Upper lobe of right lung (tissue), 1 donor: Measurements from ENCODE around the gene SYT1. TPM values are rescaled to one million over a fixed set of nuclear protein-coding genes. Genes with fewer than 3 reads are reported as not detected.
"Not testable (repeated sequence)": the region's sequence is repeated elsewhere in the genome, so short reads cannot be mapped to it uniquely, and the experiment has no call there.

Experiments
- ATAC-seq: fragments of 200-7000 bp; cut with Tn5 transposase; one replicate; pipeline ENCODE4 v1.9.1; 2020; ENCODE audit warnings: mild to moderate bottlenecking, moderate library complexity
- DNase-seq: peaks from one replicate; pipeline ENCODE4 v3.0.0-alpha.2; 2020
- H3K27ac ChIP-seq: fragments of 200-600 bp; one replicate; pipeline ENCODE4 v1.8.0; 2022
- H3K27me3 ChIP-seq: fragments of 200-600 bp; one replicate; pipeline ENCODE4 v1.8.0; 2022; ENCODE audit warnings: mild to moderate bottlenecking
- H3K36me3 ChIP-seq: fragments of 200-600 bp; one replicate; pipeline ENCODE4 v1.8.0; 2022
- H3K4me1 ChIP-seq: fragments of 200-600 bp; one replicate; pipeline ENCODE4 v1.8.0; 2022
- H3K4me3 ChIP-seq: fragments of 200-600 bp; one replicate; pipeline ENCODE4 v1.8.0; 2022; ENCODE audit warnings: mild to moderate bottlenecking
- H3K9me3 ChIP-seq: fragments of 200-600 bp; one replicate; pipeline ENCODE4 v1.8.0; 2022
- intact Hi-C: fragments of 100-400 bp; cut with DNase I; formaldehyde crosslinking; loops from one replicate; pipeline ENCODE4 v1.11.0; 2022
- total RNA-seq: library from RNA; stranded (reverse); fragmentation: NEBNext Ultra II Directional; extraction: Animal tissue kit (Norgen Biotek cat#: 25700); gene quantifications from one replicate; pipeline ENCODE4 v1.2.1, GENCODE V29; 2021
- TF ChIP-seq, protein P1 (sequence below): fragments of 200-600 bp; IDR thresholded peaks from one replicate; pipeline ENCODE4 v1.8.0; 2022; ENCODE audit warnings: antibody characterized with exemption
- donor health status: DM: no; HTN: yes; CAD: no; lungs with severe emphysema.

SYT1 gene
- total RNA-seq, 1 donor from 2014 or later: 0.58 TPM

DNA sequence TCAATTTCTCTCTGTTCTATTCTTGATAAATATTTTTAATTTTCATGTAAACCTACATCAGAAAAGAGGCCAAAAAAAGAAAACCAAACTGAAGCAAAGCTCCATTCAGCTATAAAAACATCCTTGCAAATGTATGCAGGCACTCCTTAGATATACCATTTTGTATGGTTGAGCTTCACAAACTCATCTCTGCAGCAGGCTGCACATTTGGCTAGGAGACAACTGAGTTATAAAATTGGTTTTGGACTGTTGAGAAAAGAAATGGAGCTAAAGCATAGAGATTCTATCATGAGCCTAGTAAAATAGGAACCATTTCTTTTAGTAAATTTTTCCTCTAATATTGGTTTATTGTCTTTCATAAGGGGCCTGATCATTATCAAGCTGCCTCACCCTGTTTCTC, 156.4 kb downstream of the SYT1 start:
- no peaks in the 10 kb centered on the region for H3K36me3 ChIP-seq
- no peaks in the 10 kb centered on the region for H3K4me1 ChIP-seq
- ATAC-seq: no peak
- TF ChIP-seq, protein P1, sequence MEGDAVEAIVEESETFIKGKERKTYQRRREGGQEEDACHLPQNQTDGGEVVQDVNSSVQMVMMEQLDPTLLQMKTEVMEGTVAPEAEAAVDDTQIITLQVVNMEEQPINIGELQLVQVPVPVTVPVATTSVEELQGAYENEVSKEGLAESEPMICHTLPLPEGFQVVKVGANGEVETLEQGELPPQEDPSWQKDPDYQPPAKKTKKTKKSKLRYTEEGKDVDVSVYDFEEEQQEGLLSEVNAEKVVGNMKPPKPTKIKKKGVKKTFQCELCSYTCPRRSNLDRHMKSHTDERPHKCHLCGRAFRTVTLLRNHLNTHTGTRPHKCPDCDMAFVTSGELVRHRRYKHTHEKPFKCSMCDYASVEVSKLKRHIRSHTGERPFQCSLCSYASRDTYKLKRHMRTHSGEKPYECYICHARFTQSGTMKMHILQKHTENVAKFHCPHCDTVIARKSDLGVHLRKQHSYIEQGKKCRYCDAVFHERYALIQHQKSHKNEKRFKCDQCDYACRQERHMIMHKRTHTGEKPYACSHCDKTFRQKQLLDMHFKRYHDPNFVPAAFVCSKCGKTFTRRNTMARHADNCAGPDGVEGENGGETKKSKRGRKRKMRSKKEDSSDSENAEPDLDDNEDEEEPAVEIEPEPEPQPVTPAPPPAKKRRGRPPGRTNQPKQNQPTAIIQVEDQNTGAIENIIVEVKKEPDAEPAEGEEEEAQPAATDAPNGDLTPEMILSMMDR: no peak
- H3K4me3 ChIP-seq: no peak overlapping the region
- H3K27ac ChIP-seq: no peak overlapping the region
- intact Hi-C loops: no loop called here
- H3K9me3 ChIP-seq: no peaks in the 10 kb centered on the region
- H3K27me3 ChIP-seq: no peaks in the 10 kb centered on the region
- DNase-seq: no peak

GRCh38 chr12:79023261-79023660, 158.7 kb downstream of the SYT1 start:
- no peaks in the 10 kb centered on the region for H3K36me3 ChIP-seq
- H3K4me3 ChIP-seq: no peak overlapping the region
- ATAC-seq: no peak
- no peaks in the 10 kb centered on the region for H3K27me3 ChIP-seq
- no peaks in the 10 kb centered on the region for H3K4me1 ChIP-seq
- no peak for DNase-seq
- TF ChIP-seq, protein P1: no peak
- H3K9me3 ChIP-seq: no peaks in the 10 kb centered on the region
- intact Hi-C loops: no loop called here
- H3K27ac ChIP-seq: no peak overlapping the region

DNA sequence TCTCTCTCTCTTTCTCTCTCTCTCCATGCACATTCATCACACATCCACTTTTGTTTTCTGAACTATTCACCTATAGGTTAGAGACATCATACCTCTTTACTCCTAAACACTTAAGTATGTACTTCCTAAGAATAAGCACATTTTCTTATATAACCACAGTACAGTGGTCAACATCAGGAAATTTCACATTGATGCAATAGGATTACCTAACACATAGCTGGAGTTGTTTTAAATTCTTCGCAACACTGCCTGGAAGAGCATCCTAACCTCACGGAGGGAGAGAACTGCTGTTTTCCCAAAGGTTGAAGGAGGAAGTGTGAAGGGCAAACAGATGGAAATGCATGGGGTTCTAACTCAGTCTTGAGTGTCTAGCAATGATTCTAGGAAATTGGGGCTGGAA, 159.2 kb downstream of the SYT1 start:
- no peak overlapping the region for H3K27ac ChIP-seq
- no peaks in the 10 kb centered on the region for H3K9me3 ChIP-seq
- ATAC-seq (no peak), DNase-seq (no peak)
- intact Hi-C loops: no loop called here
- H3K27me3 ChIP-seq: no peaks in the 10 kb centered on the region
- TF ChIP-seq, protein P1: no peak
- H3K36me3 ChIP-seq: no peaks in the 10 kb centered on the region
- H3K4me3 ChIP-seq: no peak overlapping the region
- no peaks in the 10 kb centered on the region for H3K4me1 ChIP-seq

- no peak for DNase-seq
- Histone ChIP-seq H3K27me3 (no peaks in the 10 kb centered on the region), H3K4me1 (no peaks in the 10 kb centered on the region), H3K36me3 (no peaks in the 10 kb centered on the region), H3K4me3 (no peak overlapping the region), H3K9me3 (no peaks in the 10 kb centered on the region), H3K27ac (no peak overlapping the region)
- ATAC-seq: no peak
- TF ChIP-seq, protein P1: no peak
- intact Hi-C loops: no loop called here
Observed at GRCh38 chr12:79033788-79034187, 169.2 kb downstream of the SYT1 start.

DNA sequence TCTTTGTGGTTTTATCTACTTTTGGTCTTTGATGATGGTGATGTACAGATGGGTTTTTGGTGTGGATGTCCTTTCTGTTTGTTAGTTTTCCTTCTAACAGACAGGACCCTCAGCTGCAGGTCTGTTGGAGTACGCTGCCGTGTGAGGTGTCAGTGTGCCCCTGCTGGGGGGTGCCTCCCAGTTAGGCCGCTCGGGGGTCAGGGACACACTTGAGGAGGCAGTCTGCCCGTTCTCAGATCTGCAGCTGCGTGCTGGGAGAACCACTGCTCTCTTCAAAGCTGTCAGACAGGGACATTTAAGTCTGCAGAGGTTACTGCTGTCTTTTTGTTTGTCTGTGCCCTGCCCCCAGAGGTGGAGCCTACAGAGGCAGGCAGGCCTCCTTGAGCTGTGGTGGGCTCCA, 180.2 kb downstream of the SYT1 start:
- ATAC-seq, H3K4me3 ChIP-seq, intact Hi-C loops: not testable (repeated sequence)

DNA sequence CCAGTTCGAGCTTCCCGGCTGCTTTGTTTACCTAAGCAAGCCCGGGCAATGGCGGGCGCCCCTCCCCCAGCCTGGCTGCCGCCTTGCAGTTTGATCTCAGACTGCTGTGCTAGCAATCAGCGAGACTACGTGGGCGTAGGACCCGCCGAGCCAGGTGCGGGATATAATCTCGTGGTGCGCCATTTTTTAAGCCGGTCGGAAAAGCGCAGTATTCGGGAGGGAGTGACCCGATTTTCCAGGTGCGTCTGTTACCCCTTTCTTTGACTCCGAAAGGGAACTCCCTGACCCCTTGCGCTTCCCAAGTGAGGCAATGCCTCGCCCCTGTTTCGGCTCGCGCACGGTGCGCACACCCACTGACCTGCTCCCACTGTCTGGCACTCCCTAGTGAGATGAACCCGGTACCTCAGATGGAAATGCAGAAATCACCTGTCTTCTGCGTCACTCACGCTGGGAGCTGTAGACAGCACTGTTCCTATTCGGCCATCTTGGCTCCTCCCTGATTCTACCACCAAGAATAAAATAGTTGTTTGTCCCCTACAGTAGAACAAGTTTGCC, 180.7 kb downstream of the SYT1 start:
- H3K27me3 ChIP-seq, ATAC-seq, intact Hi-C loops, H3K4me1 ChIP-seq, H3K9me3 ChIP-seq, H3K4me3 ChIP-seq, H3K27ac ChIP-seq, H3K36me3 ChIP-seq: not testable (repeated sequence)
- peak; percentile 39 for DNase-seq

More for the DNA sequence above, 180.2 kb downstream of the SYT1 start:
- not testable (repeated sequence) for H3K27me3 ChIP-seq, H3K9me3 ChIP-seq, H3K4me1 ChIP-seq, DNase-seq, H3K27ac ChIP-seq, H3K36me3 ChIP-seq

GRCh38 chr12:79046021-79046420, 181.4 kb downstream of the SYT1 start:
- no peaks in the 10 kb centered on the region for H3K9me3 ChIP-seq
- no peaks in the 10 kb centered on the region for H3K4me1 ChIP-seq
- H3K27me3 ChIP-seq: no peaks in the 10 kb centered on the region
- no peak overlapping the region for H3K27ac ChIP-seq
- no peak overlapping the region for H3K4me3 ChIP-seq
- TF ChIP-seq, protein P1: no peak
- intact Hi-C loops: no loop called here
- no peaks in the 10 kb centered on the region for H3K36me3 ChIP-seq
- no peak for ATAC-seq
- DNase-seq: no peak
